Hippocampal formation (tissue), 2 donors: Measurements from ENCODE around the gene MTSS2.
A peak's percentile ranks its signal among the peaks of the same experiment; 100 is the strongest.

Experiments
- DNase-seq, 2 donors: peaks; one replicate each; lab custom pipeline; 2025; lab: John Stamatoyannopoulos, UW

MTSS2 gene

DNA sequence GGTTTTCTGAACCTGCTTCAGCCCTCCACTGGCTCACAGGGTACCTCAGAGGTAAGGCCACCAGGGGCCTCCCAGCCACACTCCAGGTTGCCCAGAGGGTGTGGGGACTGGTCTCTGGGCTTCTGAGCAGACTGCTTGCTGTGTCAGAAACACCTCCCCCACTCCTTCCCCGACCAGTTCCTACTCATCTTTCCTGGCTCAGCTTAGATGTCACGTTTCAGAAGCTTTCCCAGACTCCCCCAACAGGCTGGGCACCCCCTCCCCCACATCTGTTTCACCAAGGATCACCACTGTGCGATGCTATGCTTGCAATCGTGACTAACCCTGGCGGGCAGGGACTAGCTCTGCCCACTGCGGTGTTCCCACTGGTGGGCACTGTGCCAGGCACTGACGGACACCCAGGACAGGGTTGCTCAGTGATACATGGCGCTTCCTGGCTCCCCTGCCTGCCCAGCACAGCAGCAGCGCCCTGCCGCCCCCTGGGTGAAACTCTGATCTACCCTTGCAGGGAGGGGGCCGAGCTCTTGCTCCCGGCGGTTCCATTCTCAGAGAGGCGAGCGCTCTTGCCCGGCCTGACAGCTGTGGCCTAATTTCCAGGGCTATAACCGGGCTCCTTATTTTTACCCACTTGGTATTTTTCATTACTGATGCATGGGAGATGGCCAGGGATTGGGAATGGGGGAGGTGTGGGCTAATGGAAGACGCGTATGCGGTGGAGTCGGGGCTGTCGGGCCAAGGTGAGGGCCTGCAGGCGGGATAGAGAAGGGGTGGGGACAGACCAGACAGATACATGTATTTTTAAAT lies 29.4 kb upstream of the MTSS2 start:
- peak in 1 of 2 donors; percentile 38 for DNase-seq

GRCh38 chr16:70714581-70715054 lies 28.8 kb upstream of the MTSS2 start:
- no peak for DNase-seq

DNA sequence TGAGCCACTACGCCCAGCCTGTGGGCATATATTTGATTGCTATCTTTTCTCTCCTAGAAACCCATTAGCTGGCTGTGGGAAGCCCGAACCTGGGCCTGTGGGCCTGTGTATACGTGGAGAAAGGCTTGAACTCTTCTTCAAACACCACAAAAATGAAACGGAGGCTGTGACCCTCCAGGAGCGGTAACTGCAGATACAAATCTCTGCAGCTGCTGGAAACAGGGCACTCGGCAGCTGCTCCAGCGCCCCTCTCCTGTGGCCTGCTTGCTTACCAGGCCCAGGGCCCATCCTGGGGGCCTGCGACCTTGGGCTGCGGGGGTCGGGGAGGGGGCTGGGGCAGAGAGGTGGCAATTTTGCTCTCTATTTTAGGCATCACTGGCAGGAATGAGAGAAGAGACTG lies 28.0 kb upstream of the MTSS2 start:
- no peak for DNase-seq

GRCh38 chr16:70713342-70713741 lies 27.5 kb upstream of the MTSS2 start:
- DNase-seq: no peak

- peak in 1 of 2 donors; percentile 50 for DNase-seq
Observed at GRCh38 chr16:70712942-70713341, 27.1 kb upstream of the MTSS2 start.

- no peak for DNase-seq
Observed at GRCh38 chr16:70712359-70712758, 26.5 kb upstream of the MTSS2 start.

DNA sequence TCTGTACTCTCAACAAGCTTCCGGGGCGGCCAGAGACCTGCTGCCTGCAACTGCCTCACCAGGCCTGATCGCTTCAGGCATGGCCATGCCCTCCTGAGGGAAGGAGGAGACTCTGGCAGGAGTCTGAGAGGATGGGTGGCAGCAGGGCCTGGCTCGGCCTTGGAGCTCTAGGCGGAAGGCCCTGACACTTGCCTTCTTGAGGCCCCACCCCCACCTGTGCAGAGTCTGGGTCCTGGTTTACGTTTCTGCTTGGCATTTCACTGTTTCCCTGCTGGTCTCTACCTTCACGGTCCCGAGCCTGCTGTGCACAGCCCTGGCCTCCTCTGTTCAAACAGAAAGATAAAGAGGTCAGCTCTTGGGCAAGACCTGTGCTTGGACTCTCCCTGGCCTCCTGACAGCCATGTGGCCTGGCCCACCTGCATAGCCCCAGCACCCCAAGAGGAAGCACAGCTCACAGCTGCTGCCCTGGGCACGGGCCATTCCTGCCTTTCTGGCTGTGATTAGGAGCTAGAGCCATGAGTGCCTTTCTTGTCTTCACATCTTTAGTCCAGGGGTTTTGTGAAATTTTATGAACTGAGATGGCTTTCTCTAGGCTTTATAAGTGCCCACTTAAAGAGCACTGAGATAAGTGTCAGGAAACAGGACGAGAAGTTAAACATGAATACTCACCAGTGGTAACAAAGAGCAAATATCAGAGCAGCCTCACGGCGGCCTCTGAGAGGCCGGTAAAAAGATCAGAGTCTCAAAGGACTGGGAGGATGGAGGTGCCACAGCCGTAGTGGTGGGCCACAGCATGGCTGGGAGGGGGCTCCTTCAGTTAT lies 25.6 kb upstream of the MTSS2 start:
- DNase-seq: no peak

GRCh38 chr16:70710422-70711210 lies 24.8 kb upstream of the MTSS2 start:
- DNase-seq: no peak

DNA sequence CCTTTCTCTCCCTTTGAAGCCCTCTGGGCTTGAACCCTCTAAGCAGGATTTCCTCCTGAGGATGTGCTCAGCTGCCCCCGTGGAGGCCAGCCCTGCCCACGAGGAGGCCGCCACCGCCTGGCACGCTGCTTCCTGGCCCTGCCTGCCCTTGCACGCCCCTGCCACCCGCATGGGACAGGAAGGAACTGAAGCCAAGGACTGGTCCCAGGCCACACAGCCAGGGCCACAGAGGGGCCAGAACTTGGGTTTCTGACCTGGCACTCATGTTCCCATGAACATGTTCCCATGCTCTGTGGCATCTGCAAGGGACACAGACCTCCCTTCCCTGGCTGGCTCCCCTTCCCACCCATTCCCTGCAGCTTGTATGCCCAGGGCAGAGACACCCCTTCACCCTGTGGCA lies 24.1 kb upstream of the MTSS2 start:
- DNase-seq: no peak

DNA sequence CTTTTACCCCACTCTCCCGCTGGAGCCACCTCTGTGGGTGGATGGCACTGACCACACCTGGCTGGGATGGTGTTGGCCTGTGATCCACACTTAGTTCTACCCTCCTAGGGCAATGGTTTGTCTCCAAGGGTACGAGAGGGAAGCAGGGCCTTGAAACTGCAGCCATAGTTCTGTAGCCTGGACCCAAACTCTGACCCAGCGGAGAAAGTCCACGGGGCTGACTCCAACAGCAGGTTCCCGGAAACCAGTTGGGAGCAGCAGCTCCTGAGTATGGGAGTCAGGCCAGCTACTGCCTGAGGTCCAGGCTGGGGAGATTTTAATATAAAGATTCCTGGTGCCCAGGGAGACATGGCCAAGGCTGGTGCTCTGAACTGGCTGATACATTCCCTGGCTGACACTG lies 23.6 kb upstream of the MTSS2 start:
- no peak for DNase-seq

DNA sequence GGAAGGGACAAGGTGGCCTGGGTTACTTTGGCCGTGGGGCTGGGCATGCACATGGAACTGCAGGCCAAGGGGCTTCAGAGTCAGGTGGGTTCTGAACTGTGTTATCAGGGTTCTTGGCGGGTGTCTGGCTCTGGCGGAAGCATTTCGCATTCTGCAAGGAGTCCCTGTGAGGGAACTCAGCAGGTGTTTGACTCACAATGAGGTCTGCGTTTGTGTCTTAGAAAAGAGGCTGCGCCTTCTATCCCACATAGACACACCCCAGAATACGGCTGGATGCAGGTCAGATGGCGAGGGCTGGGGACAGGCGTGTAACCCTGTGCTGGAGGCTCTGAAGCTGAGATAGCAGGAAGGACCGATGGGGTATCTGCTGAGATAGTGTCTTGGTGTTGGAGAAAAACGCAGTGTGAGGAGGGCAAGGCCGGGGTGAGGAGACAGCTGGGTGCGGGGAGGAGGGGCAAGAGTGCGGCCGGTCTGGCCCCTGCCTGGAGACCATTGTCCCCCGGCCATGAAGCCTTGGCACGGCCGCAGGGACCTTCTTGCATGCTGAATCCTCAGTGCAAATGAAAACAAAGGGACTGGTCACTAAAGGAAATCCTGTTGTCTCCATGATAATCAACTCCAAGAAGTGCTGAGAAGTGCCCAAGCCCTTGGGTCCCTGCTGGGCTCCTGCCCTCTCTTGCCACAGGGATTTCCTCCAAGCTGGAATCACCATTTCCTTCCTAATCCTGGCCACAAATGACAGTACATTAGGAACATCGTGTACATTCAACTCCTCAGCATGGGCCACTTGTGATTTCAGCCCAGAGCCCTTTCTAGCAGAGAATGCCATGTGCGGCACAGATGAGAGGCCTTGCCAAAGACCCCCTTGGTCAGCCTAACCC lies 22.8 kb upstream of the MTSS2 start:
- DNase-seq: no peak

- DNase-seq: no peak
Observed at GRCh38 chr16:70706948-70707465, 21.2 kb upstream of the MTSS2 start.

GRCh38 chr16:70705056-70705455 lies 19.2 kb upstream of the MTSS2 start:
- no peak for DNase-seq

DNA sequence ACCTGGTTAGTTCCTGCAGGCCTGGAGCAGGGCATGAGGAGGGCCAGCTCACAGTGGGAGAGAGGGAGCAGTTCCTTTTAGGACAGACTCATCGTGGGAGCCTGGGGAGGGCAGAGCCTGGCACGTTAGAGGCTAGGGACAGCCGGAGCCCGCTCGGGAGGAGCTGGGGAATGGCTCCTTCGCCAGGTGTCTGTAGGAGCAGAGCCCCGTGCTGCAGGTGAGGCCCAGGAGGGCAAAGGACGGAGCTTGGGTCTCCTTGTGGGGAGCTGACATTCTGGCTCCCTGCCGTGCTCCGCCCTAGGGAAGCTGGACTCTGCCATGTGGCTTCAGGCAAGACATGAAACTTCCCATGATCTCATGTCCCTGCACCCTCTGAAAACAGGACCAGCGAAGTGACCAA lies 18.7 kb upstream of the MTSS2 start:
- DNase-seq: no peak

DNA sequence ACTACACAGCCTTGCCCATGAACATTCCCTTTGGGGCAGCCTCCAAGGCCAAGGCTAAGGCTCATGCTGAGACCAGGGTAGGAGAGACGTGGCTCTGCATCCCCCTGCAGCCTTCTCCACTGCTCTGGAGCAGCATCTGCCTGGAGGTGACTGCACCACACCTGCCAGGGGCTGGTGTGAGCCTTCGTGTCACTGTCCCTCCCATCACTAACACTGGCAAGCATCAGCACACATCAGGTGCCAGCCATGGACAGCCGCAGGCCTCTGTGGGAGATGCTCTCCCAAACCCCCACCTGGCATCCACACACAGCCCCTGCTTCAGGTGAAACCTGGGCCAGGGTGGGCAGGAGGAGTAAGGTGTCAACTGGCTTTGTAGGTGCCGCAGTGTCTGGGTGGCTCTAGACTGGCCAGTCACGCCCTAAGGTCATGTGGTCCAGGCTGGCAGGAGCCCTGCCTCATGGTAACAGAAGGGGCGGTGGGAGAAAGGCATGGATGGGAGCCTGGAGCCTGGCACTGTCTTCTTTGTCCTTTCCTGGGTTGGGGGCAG lies 18.1 kb upstream of the MTSS2 start:
- DNase-seq: no peak

- peak in 1 of 2 donors; percentile 31 for DNase-seq
Observed at GRCh38 chr16:70703041-70703834, 17.4 kb upstream of the MTSS2 start.

DNA sequence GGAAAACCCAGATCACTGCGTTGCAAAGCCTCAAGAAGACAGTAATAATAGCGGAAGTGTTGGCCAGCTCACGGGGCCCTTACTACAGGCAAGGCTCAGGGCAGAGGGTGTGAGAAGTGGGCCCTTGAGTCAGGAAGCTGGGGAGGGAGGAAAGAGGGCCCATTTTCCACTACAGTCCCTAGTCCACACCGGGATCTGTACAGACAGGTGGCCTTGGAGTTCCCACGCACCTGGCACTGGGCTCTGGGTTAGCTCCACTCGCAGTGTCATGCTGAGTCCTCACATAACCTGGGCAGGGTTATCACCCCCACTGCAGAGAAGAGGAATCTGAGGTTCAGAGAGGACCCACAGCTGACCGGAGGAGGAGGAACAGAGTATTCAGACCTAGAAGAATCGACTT lies 16.8 kb upstream of the MTSS2 start:
- DNase-seq: no peak

DNA sequence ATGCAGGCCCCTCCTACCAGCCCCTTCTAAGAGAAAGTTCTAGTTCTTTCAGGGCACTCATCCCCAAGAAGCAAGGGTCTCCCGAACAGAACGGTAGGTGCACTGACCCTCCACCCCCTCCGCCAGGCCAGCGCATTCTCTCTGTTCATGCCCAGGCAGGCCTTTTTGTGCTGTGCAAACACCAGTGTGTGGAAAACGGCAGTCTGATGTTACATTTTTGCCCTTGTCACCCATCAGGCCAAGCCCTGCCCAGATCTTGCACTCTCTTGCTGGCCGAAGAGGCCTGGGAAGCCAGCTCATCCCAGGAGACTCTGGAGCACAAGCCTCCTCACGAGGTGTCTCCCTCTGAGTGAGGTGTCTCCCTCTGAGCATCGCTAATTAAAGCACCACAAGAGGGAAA lies 16.1 kb upstream of the MTSS2 start:
- DNase-seq: no peak

- DNase-seq: no peak
Observed at GRCh38 chr16:70701596-70701995, 15.7 kb upstream of the MTSS2 start.

- no peak for DNase-seq
Observed at GRCh38 chr16:70701036-70701435, 15.2 kb upstream of the MTSS2 start.
